LNCaP clone FGC (cell line): Measurements from ENCODE around the gene MCM7.
A peak's percentile ranks its signal among the peaks of the same experiment; 100 is the strongest.

Source experiments
- DNase-seq: peaks from one replicate; pipeline ENCODE4 v3.0.0-alpha.2; 2011; ENCODE audit warnings: low read depth
- H3K4me3 ChIP-seq: 2 replicates; pipeline ENCODE4 v1.5.1; 2011; ENCODE audit warnings: mild to moderate bottlenecking, low read depth, low read length, control low read depth
- TF ChIP-seq, protein P1 (sequence below): IDR thresholded peaks from 2 replicates; pipeline ENCODE4 v1.5.1; 2012; ENCODE audit warnings: mild to moderate bottlenecking; ENCODE audit not compliant: control insufficient read depth, insufficient read depth; ENCODE audit errors: extremely low read depth

Gene MCM7

DNA sequence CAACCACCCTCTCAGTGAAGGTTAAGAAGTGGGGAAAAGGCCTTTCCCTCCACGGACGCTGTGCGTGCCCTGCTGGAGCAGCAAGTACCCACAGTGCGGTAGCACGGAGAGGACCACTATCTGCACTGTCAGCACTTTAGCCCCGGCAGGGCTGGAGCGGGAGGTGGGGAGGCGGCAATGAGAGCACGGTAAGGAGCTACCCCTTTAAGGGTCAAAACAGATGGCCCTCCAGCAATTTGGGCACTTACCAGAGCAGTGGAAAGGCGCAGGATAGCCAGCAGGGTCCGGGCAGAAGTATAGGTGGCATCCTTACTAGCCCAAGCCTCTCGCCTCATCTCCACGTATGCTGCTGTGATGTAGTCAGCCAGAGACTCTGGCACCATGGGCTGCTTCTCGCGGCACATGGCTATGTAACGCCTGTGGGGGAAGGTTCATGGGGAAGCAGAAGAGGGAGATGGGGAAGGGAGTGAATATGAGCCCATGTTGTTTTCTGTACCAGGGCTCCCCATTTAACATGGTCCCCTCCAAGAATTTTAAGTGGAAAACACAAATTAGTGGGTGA, 7.2 kb downstream of the MCM7 start:
- no peak for DNase-seq
- TF ChIP-seq, protein P1, sequence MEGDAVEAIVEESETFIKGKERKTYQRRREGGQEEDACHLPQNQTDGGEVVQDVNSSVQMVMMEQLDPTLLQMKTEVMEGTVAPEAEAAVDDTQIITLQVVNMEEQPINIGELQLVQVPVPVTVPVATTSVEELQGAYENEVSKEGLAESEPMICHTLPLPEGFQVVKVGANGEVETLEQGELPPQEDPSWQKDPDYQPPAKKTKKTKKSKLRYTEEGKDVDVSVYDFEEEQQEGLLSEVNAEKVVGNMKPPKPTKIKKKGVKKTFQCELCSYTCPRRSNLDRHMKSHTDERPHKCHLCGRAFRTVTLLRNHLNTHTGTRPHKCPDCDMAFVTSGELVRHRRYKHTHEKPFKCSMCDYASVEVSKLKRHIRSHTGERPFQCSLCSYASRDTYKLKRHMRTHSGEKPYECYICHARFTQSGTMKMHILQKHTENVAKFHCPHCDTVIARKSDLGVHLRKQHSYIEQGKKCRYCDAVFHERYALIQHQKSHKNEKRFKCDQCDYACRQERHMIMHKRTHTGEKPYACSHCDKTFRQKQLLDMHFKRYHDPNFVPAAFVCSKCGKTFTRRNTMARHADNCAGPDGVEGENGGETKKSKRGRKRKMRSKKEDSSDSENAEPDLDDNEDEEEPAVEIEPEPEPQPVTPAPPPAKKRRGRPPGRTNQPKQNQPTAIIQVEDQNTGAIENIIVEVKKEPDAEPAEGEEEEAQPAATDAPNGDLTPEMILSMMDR: no peak
- H3K4me3 ChIP-seq: no peak overlapping the region

DNA sequence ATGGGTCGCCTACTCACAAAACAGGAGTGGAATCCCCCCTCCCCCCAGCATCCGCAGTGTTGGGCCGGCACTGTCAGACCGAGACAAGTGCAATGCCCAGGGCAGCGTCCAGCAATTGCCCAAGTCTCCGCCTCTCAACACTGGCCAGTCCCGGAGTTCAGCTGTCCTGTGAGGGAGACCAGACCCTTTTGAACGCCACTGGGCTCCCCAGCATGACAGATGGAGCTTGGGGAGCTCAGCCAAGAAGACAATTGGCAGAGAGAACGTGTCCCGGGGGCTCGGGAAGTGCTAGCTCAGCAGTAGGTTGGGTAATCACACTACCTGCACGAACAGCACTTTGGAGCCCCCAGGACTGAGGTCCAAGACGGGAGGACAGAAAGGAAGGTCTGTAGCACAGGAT, 7.7 kb downstream of the MCM7 start:
- DNase-seq: no peak
- TF ChIP-seq, protein P1: no peak

GRCh38 chr7:100093054-100093453, 8.1 kb downstream of the MCM7 start:
- TF ChIP-seq, protein P1: no peak
- no peak overlapping the region for H3K4me3 ChIP-seq
- no peak for DNase-seq

More for the DNA sequence above, 7.7 kb downstream of the MCM7 start:
- H3K4me3 ChIP-seq: no peak overlapping the region

DNA sequence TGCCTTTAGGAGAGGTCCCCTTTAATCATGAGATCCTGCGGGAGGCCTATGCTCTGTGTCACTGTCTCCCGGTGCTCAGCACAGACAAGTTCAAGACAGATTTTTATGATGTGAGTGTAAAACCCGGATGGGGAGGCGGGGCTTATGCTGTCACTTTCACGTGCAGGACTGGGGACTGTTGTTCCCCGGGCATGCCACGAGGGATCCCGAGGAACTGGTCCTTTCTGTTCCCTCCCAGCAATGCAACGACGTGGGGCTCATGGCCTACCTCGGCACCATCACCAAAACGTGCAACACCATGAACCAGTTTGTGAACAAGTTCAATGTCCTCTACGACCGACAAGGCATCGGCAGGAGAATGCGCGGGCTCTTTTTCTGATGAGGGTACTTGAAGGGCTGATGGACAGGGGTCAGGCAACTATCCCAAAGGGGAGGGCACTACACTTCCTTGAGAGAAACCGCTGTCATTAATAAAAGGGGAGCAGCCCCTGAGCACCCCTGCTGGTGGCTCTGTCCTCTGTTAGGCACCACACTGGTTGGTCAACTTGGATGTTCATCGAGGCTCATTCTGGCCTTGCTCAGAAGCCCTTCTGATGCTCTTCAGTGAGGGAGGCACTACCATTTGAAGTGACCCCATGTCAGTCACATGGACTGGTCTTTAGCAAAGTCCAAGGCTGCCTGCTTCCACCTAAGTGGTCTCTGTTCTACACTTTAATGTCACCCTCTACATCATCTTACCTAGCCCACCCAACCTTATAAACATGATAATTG, 9.6 kb downstream of the MCM7 start:
- no peak overlapping the region for H3K4me3 ChIP-seq
- TF ChIP-seq, protein P1: no peak
- no peak for DNase-seq

DNA sequence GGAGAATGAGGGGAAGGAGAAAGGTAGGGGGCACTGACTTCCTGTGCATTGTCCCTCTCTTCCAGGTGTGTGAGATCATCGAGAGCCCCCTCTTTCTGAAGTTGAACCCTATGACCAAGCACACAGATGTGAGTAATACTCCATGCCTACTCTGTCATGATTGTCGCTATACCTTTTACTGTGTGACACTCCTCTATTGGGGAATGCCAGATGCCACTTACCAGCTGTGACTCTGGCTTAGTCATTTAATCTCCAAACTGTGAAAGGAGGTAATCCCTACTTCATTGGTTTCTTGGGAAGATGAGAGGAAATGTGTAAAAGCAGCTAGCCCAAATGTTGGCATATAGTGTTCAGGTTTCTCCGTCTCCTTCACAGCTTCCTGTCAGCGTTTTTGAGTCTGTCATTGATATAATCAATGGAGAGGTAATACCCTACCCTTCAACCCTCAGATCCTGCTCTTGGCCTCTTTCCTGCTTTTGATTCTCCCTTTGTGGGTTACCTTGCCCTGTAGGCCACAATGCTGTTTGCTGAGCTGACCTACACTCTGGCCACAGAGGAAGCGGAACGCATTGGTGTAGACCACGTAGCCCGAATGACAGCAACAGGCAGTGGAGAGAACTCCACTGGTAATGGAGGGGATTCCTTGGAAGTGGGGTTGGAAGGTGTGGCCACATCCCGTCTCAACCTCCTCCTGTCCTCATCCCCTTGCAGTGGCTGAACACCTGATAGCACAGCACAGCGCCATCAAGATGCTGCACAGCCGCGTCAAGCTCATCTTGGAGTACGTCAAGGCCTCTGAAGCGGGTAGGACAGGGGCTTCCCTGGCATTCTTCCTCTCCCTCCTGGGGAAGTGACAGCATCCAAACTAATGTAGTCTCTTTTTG, 10.4 kb downstream of the MCM7 start:
- no peak overlapping the region for H3K4me3 ChIP-seq
- no peak for DNase-seq
- TF ChIP-seq, protein P1: no peak

GRCh38 chr7:100089458-100090196, 11.6 kb downstream of the MCM7 start:
- no peak for DNase-seq
- TF ChIP-seq, protein P1: no peak

More at GRCh38 chr7:100089458-100090196, 11.6 kb downstream of the MCM7 start:
- peak overlapping the region; percentile 63 for H3K4me3 ChIP-seq
